ENCODE results near the gene YTHDF1.
"Not testable (repeated sequence)": the region's sequence is repeated elsewhere in the genome, so short reads cannot be mapped to it uniquely, and the experiment has no call there.

Gene YTHDF1

DNA sequence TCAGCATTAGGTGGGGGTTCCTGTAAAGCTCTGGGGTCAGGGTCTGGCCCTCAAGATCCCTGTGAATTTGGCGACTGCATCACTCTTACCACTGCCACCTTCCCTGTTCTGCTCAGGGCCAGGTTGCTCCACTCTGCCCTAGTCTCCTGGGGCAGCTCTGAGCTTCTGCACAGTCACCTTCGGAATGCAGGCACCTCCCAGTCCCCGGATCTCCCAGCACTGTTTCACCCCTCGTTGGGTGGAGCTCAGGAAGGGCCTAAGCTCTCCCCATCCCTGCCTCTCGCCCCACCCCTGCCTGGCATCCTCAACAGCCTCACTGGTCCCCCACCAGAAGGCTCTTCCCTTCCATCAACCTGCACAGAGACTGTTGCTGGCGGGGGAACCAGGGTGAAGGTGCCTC, 46.2 kb downstream of the YTHDF1 start:
- no peak for DNase-seq (ENCODE audit: low spot score)

GRCh38 chr20:63168861-63169260, 47.1 kb downstream of the YTHDF1 start:
- DNase-seq (ENCODE audit: low spot score) = no peak

DNA sequence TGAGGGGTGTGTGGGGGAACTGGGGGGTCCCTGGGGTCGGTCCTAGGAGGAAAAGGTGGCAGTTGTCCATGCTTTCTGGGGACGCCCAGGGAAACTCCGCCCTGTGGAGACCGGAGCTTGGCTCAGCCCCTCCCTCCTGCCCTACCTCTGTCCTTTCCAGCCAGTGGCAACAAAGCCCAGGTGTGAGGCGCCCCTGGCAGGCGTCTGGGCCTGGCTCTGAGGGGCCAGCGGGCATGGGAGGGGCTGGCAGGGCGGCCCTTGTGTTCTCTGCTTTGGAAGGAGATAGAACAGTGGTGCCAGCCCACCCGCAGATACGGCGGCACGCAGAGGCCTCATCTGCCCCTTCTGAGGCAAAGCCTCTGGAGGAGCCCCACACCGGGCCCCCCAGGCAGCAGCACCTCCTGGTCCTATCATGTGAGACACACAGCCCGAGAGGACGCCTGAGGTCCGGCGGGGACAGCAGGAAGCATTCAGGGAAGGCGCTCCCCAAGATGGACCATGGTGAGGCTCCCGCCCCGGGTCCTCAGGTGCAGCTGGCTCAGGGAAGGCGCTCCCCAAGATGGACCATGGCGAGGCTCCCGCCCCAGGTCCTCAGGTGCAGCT, 47.9 kb downstream of the YTHDF1 start:
- DNase-seq (ENCODE audit: low spot score) = no peak

- DNase-seq (ENCODE audit: low spot score) = no peak
These were observed 48.7 kb downstream of the YTHDF1 start for GRCh38 chr20:63167026-63167917.

DNA sequence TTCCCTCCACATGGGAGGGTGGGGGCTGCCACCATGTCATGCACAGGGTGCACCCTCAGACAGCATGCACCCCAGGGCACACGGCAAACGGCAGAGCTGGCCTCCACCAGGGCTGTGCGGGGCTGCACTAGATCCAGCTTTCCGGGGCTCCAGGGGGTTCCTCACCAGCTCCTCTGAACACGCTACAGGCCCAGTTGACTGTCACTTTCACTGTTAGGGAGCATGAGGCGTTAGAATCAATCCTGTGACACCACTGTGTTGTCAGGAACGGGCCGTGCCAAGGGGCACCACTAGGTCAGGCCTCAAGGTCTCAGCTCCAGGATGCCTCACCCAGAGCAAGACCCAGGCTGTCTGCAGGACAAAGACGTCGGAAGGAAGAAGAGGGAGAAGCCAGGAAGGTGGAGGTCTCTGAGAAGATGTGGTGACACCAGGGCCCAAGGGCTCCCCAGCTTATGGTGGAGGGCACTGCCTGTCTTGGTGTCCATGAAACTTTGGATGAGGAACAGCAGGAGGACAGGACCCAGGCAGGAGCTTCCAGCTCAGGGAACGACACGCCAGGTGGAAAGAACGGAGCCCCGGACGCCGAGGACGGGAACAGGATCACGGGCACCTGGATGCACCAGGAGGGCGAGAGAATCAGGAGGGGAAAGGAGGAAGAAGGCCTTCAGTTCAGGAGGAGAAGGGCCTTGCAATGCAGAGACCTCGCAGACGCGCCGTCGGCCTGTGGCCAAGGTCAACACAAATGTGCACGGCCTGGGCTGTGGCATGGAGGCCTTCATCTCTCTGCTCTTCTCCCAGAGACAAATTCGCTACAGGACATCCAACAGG, 49.5 kb downstream of the YTHDF1 start:
- DNase-seq (ENCODE audit: low spot score) = no peak

GRCh38 chr20:63165356-63166192, 50.4 kb downstream of the YTHDF1 start:
- DNase-seq (ENCODE audit: low spot score) = no peak

GRCh38 chr20:63164484-63165355, 51.2 kb downstream of the YTHDF1 start:
- DNase-seq (ENCODE audit: low spot score) = no peak

- no peak for DNase-seq (ENCODE audit: low spot score)
These were observed 52.1 kb downstream of the YTHDF1 start for GRCh38 chr20:63163596-63164483.

DNA sequence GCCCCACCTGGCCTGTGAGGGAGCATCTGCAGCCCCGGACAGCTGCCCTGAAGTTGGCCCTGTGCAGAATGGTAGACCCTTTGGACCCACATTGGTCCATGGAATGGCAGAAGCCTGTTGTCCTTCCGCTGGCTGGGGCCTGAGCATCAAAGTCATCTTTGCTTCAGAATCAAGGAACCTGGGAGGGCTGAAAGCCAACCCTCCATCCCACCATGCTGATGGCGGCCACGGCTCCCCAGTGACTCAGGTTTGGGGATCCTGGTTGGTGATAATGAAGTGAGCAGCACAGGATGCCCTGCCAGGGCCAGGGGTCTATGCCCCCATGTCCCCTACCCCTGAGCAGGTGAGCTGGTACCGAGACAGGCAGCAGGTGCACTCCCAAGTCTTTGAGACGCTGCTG, 52.8 kb downstream of the YTHDF1 start:
- DNase-seq (ENCODE audit: low spot score) = no peak

DNA sequence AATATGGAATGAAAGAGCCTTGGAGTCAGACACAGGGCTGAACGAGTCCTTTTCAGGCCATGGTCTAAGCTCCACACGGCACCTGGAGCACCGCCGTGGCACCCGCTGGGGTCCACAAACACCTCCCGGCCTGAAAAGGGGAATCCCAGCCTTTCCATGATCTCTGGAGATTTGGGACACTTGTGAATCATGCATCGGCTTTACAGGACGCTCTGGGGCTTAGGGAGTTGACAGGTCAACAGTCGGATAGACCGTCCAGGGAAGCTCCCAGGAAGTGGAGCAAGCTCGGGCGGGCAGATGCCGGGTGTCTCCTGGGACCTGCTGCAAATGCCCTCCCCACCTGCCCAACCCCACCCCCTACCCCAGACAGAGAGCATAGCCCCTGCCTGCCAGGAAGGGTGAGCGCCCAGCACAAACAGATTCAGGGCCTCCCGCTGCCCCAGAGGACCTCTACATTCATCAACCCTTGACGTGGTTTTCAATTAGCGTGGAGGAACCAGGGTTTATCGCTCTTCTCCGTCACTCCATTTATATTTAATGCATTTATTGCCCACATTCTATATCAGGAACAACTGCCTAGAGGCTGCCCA, 53.6 kb downstream of the YTHDF1 start:
- DNase-seq (ENCODE audit: low spot score) = no peak

- no peak for DNase-seq (ENCODE audit: low spot score)
These were observed 54.7 kb downstream of the YTHDF1 start for GRCh38 chr20:63161176-63161651.

DNA sequence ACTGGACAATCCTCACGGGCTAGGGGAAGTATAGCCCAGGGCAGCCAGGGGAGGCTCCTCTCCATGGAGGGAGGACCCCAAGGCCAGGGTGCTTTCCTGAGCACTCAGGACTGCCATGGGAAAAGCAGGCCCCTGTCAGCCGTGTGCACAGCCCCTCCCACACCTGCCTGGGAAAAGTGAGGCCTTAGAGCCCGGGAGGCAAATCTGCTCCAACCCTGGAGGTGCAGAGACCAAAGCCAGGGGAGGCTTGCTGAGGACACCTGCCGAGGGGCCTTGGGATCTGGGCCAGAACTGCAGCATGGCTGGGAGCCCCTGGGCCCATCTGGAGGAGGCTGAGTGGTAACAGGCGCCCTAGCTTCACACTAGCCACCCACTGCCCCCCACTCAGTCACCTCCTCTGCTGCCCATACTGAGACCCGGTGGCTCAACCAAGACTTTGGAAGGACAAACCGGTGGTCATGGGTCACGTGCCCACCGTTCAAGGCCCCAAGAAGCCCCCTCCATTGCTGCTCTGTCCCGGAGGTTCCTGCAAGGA, 55.2 kb downstream of the YTHDF1 start:
- no peak for DNase-seq (ENCODE audit: low spot score)

DNA sequence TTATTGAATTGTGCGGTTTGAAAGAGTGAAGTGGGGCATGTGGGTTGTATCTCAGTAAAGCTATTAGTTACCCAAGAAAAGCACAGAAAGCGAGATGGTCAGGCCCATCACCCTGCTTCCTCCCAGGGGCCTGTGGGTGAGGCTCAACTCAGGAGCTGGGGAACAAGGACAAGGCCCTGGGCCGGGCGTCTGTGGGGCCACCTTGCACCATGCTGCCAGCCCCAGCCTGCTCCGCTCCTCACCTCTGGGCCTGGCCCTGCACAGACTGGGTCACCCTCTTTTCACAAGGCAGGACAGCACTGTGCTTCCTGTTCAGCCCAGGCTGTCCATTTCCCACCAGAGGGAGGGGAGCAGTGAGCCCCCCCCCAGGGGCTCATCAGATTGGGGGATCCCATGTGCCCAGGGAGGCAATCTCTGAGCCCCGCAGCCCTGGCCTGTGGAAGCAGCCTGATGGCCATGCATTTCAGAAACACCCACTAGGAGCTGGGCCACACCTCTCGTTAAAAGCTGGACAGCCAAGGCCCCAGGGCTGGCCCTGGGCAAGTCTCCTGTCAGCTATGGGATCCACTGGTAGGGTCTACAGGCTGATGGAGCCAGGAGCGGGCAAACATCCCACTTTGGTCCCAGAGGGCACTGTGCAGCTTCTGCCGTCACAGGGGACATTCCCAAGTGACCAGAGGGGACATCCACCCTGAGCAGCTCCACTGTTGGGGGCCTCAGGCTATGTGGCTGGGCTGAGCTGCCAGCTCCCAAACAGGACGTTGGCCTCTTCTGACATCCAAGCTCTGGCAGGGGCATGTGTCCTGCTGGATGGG, 55.9 kb downstream of the YTHDF1 start:
- no peak for DNase-seq (ENCODE audit: low spot score)

DNA sequence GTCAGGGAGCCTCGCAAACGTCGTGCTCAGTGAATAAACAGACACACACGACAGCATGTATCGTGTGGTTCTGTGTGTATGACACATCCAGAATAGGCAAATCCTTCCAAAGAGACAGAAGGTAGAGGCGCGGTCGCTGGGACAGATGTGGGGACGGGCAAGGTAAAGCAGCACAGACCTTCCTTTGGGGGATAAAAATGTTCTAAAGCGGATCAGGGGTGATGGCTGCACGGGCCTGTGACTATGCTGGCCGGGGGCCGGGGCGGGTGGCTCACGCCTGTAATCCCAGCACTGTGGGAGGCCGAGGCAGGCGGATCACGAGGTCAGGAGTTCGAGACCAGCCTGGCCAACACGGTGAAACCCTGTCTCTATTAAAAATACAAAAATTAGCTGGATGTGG, 56.7 kb downstream of the YTHDF1 start:
- DNase-seq (ENCODE audit: low spot score) = not testable (repeated sequence)

DNA sequence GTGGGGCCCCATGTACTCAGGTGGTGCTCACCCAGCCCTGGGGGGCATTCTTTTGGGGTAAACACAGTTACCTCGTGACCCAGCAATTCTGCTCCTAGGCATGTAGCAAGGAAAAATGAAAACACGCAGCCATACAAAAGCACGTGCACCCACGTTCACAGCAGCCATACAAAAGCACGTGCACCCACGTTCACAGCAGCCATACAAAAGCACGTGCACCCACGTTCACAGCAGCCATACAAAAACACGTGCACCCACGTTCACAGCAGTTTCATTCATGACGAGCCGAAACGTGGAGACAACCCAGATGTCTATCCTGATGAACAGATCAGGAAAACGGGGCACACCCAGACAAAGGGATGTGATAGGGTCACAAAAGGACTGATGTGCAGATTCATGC, 57.1 kb downstream of the YTHDF1 start:
- DNase-seq (ENCODE audit: low spot score) = no peak

DNA sequence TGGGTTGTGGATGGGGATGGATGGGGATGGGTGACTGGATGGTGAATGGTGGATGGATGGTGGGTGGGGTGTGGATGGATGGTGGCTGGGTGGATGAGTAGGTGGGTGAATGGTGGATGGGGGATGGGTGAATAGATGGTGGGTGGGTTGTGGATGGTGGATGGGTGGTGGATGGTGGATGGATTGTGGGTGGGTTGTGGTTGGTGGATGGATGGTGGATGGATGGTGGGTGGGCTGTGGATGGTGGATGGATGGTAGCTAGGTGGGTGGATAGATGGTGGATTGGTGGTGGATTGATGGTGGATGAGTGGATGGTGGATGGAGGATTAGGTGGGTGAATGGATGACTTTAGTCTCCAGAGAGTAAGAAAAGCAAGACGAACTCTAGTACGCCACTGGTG, 57.6 kb downstream of the YTHDF1 start:
- DNase-seq (ENCODE audit: low spot score) = no peak

DNA sequence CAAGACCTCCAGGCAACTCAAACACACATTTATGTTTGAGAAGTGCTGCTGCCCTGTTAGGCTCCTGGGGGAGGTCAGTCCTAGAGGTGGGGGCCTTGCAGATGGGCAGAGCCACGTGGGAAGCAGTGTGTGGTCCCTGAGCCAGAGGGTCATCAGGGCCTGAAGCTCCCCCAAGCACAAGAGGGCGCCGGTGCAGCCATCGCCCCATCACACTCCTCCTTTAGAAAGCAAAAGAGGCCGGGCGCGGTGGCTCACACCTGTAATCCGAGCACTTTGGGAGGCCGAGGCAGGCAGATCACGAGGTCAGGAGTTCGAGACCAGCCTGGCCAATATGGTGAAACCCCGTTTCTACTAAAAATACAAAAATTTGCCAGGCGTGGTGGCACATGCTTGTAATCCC, 58.5 kb downstream of the YTHDF1 start:
- not testable (repeated sequence) for DNase-seq (ENCODE audit: low spot score)

DNA sequence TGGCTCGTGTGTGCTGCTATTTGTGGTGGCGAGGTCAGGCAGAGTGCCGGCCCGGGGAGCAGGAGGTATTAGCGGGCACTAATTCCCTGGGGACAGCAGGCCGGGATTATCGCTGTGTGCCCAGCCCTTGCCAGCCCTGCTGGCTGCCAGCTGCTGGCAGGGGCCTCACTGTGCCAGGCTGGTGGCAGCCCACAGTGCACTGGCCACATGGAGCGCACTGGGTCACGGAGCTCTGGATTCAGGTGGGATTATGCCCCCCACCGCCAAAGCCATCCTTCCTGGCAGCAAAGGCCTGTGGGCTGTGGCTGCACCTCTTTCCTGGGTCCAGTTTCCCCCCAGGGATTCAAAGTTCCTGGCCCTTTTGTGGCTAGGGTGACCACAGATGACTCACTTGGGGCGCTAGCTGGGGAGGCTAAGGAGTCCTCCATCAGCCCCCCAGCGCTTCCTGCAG, 59.7 kb downstream of the YTHDF1 start:
- DNase-seq (ENCODE audit: low spot score) = no peak

Measured in germinal center (tissue), 1 donor.